Right lobe of liver (tissue), 4 donors: ENCODE data around the gene ANAPC5.

Source experiments
- POLR2A ChIP-seq: fragments of 450-650 bp; IDR thresholded peaks from one replicate; pipeline ENCODE4 v1.6.1; 2017; ENCODE audit warnings: antibody characterized with exemption, mild to moderate bottlenecking
- TF ChIP-seq, protein P1 (sequence below), 4 donors: fragments of 200-600 bp in 3 of 4; fragments of 450-650 bp in 1 of 4; IDR thresholded peaks; one replicate each; pipeline versions ENCODE4 v1.5.1 to v1.8.0; 2016 to 2022; ENCODE audit warnings: antibody characterized with exemption in 4 of 4, mild to moderate bottlenecking in 2 of 4
- donor health status: DM: no; HTN: no; CAD: no.
- donor health status: DM: no; HTN: no; CAD: no.
- donor health status: DM: no; HTN: yes; CAD: no.

DNA sequence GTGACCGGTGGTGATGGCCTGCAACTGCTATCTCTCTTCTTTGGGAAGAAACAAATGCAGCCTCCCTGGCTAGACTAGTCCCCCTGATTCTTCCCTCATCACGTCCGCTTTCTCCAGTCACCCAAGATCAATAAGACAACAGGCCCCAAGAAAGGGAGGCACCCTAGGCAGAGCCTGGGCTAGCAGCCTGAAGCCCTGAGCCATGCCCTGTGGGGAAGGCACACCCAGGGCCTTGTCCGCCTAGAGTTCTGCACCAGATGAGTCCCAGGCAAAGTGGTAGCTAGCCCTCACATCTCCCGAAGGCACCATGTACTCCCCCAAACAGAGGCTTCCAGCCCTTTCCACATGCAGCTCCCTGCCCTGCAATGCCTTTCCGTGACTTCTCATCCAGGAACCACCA lies 90.8 kb downstream of the ANAPC5 start:
- TF ChIP-seq, protein P1, sequence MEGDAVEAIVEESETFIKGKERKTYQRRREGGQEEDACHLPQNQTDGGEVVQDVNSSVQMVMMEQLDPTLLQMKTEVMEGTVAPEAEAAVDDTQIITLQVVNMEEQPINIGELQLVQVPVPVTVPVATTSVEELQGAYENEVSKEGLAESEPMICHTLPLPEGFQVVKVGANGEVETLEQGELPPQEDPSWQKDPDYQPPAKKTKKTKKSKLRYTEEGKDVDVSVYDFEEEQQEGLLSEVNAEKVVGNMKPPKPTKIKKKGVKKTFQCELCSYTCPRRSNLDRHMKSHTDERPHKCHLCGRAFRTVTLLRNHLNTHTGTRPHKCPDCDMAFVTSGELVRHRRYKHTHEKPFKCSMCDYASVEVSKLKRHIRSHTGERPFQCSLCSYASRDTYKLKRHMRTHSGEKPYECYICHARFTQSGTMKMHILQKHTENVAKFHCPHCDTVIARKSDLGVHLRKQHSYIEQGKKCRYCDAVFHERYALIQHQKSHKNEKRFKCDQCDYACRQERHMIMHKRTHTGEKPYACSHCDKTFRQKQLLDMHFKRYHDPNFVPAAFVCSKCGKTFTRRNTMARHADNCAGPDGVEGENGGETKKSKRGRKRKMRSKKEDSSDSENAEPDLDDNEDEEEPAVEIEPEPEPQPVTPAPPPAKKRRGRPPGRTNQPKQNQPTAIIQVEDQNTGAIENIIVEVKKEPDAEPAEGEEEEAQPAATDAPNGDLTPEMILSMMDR (IDR thresholded peaks at IDR 0.05) = no peak
- TF ChIP-seq POLR2A = no peak
